ENCODE data around the gene TBCD.

The TBCD gene

GRCh38 chr17:82791532-82791931, 39.7 kb downstream of the TBCD start:
- DNase-seq, result no peak

GRCh38 chr17:82793974-82794630, 42.2 kb downstream of the TBCD start:
- DNase-seq, result no peak

GRCh38 chr17:82794781-82795482, 43.1 kb downstream of the TBCD start:
- DNase-seq, result no peak

- DNase-seq, result no peak
These were observed 43.8 kb downstream of the TBCD start for GRCh38 chr17:82795615-82796014.

GRCh38 chr17:82797061-82797460, 45.2 kb downstream of the TBCD start:
- DNase-seq, result no peak

GRCh38 chr17:82798752-82799151, 46.9 kb downstream of the TBCD start:
- DNase-seq, result no peak

- DNase-seq, result no peak
These were observed 47.7 kb downstream of the TBCD start for GRCh38 chr17:82799591-82799990.

GRCh38 chr17:82800885-82801284, 49.0 kb downstream of the TBCD start:
- DNase-seq, result no peak

- no peak for DNase-seq
These were observed 49.6 kb downstream of the TBCD start for GRCh38 chr17:82801377-82801970.

GRCh38 chr17:82802075-82802780, 50.4 kb downstream of the TBCD start:
- no peak for DNase-seq

GRCh38 chr17:82803185-82803584, 51.3 kb downstream of the TBCD start:
- no peak for DNase-seq

GRCh38 chr17:82803606-82804005, 51.7 kb downstream of the TBCD start:
- no peak for DNase-seq

- no peak for DNase-seq
These were observed 52.8 kb downstream of the TBCD start for GRCh38 chr17:82804442-82805191.

GRCh38 chr17:82805254-82805653, 53.4 kb downstream of the TBCD start:
- DNase-seq, result no peak

GRCh38 chr17:82805823-82806222, 54.0 kb downstream of the TBCD start:
- DNase-seq, result no peak

- DNase-seq, result no peak
These were observed 54.8 kb downstream of the TBCD start for GRCh38 chr17:82806645-82807044.

- no peak for DNase-seq
These were observed 55.2 kb downstream of the TBCD start for GRCh38 chr17:82807101-82807500.

- no peak for DNase-seq
These were observed 55.7 kb downstream of the TBCD start for GRCh38 chr17:82807562-82807961.

- DNase-seq, result no peak
These were observed 56.1 kb downstream of the TBCD start for GRCh38 chr17:82808006-82808405.

- DNase-seq, result no peak
These were observed 57.3 kb downstream of the TBCD start for GRCh38 chr17:82808921-82809905.

- no peak for DNase-seq
These were observed 59.0 kb downstream of the TBCD start for GRCh38 chr17:82810644-82811430.

Measured in DMS53 (cell line).